K562 (cell line): ENCODE results near the gene FSTL4. TPM values are rescaled to one million over a fixed set of nuclear protein-coding genes. Genes with fewer than 3 reads are reported as not detected.

ENCODE experiments used
- ATAC-seq: fragments of 200-7000 bp; cut with Tn5 transposase; 3 replicates; pipeline ENCODE4 v1.9.1; 2020; ENCODE audit warnings: moderate library complexity
- BruUV-seq: library from RNA; stranded (reverse); fragments of 400-500 nt; replicated peaks from 2 replicates; lab custom pipeline; 2021; lab: Mats Ljungman, UMichigan
- CTCF ChIA-PET: fragments of 300-600 bp; formaldehyde crosslinking; extraction: SDS; loops from one replicate; lab custom pipeline; 2021; ENCODE audit warnings: low intra/inter-chr PET ratio; lab: Yijun Ruan, JAX
- POLR2A ChIA-PET: fragments of 300-600, 350-650 bp; sonication (Branson Sonifier 250); formaldehyde crosslinking; extraction: SDS; loops from one replicate; lab custom pipeline; 2021; ENCODE audit warnings: antibody characterized with exemption, inconsistent platforms; lab: Yijun Ruan, JAX
- DNase-seq, 4 experiments: peaks; one replicate each; pipeline versions ENCODE4 v3.0.0 to v3.0.0-alpha.2; 2011 to 2018; ENCODE audit warnings: low spot score in 3 of 4, mixed read lengths in 3 of 4; ENCODE audit errors: extremely low read depth in 1 of 4
- FAIRE-seq: peaks from 2 replicates; lab custom pipeline; 2011; peaks lifted over from hg19 to GRCh38; lab: Jason Lieb, UNC
- H2AFZ ChIP-seq: 2 replicates; pipeline ENCODE4 v1.6.0; 2011; ENCODE audit warnings: low read depth, low read length, control low read depth, inconsistent platforms
- H3K27ac ChIP-seq: fragments of 200-600 bp; 3 replicates; pipeline ENCODE4 v1.8.0; 2011; ENCODE audit warnings: low read depth, mild to moderate bottlenecking, control low read depth, inconsistent platforms, low read length, moderate library complexity, mixed read lengths; ENCODE audit errors: extremely low read depth
- H3K27me3 ChIP-seq, 2 experiments: fragments of 300-600 bp in 1 of 2; 2 replicates in 1 of 2; 3 replicates in 1 of 2; pipeline versions ENCODE4 v1.6.0 to v1.8.0; 2011; ENCODE audit warnings: inconsistent platforms in 2 of 2, low read length in 2 of 2, mild to moderate bottlenecking in 1 of 2, mixed read lengths in 1 of 2, moderate library complexity in 1 of 2; ENCODE audit not compliant: control insufficient read depth in 2 of 2, insufficient read depth in 2 of 2
- H3K36me3 ChIP-seq: fragments of 300-600 bp; 3 replicates; pipeline ENCODE4 v1.8.0; 2011; ENCODE audit warnings: mild to moderate bottlenecking, low read length, inconsistent platforms; ENCODE audit not compliant: control insufficient read depth, insufficient read depth
- H3K4me1 ChIP-seq, 2 experiments: fragments of 200-600 bp in 1 of 2; replicated peaks in 1 of 2; 2 replicates in 1 of 2; 3 replicates in 1 of 2; pipeline versions ENCODE4 v1.5.1 to v1.8.0; 2011; ENCODE audit warnings: inconsistent platforms in 2 of 2, low read length in 2 of 2, mild to moderate bottlenecking in 1 of 2, mixed read lengths in 1 of 2, moderate library complexity in 1 of 2; ENCODE audit not compliant: control insufficient read depth in 2 of 2, insufficient read depth in 2 of 2
- H3K4me2 ChIP-seq: 2 replicates; pipeline ENCODE4 v1.6.1; 2011; ENCODE audit warnings: low read length, control low read depth, inconsistent platforms, mixed read lengths; ENCODE audit not compliant: insufficient read depth
- H3K4me3 ChIP-seq: fragments of 200-600 bp; sonication (generic), shearing (Covaris generic); 2 replicates; pipeline ENCODE4 v1.5.1; 2016; ENCODE audit warnings: control low read depth, inconsistent platforms
- H3K79me2 ChIP-seq: fragments of 200-600 bp; 3 replicates; pipeline ENCODE4 v1.8.0; 2011; ENCODE audit warnings: low read length, inconsistent platforms; ENCODE audit not compliant: control insufficient read depth, insufficient read depth
- H3K9ac ChIP-seq, 2 experiments: 2 replicates each; pipeline versions ENCODE4 v1.6.0 to v1.6.1; 2011; ENCODE audit warnings: low read depth in 2 of 2, low read length in 2 of 2, control low read depth in 1 of 2, inconsistent platforms in 1 of 2, mild to moderate bottlenecking in 1 of 2, mixed read lengths in 1 of 2; ENCODE audit not compliant: insufficient read depth in 1 of 2
- H3K9me1 ChIP-seq: one replicate; pipeline ENCODE4 v1.6.0; 2011; ENCODE audit warnings: inconsistent platforms, mild to moderate bottlenecking, low read length, moderate library complexity; ENCODE audit not compliant: control insufficient read depth, insufficient read depth
- H3K9me3 ChIP-seq: replicated peaks from 2 replicates; pipeline ENCODE4 v1.5.1; 2011; ENCODE audit warnings: low read depth, low read length, inconsistent platforms; ENCODE audit not compliant: control insufficient read depth, insufficient read depth
- H4K20me1 ChIP-seq: replicated peaks from 2 replicates; pipeline ENCODE4 v1.6.1; 2011; ENCODE audit warnings: low read length, inconsistent platforms, mixed read lengths; ENCODE audit not compliant: control insufficient read depth, insufficient read depth
- BCOR ChIP-seq: fragments of 450-650 bp; IDR thresholded peaks from 2 replicates; pipeline ENCODE4 v1.6.1; 2016
- E2F8 ChIP-seq: fragments of 450-650 bp; IDR thresholded peaks from 2 replicates; pipeline ENCODE4 v1.7.1; 2018; ENCODE audit warnings: mild to moderate bottlenecking, low read depth; ENCODE audit not compliant: partially characterized antibody
- MXI1 ChIP-seq: IDR thresholded peaks from 2 replicates; pipeline ENCODE4 v1.6.1; 2011; ENCODE audit warnings: low read depth, mild to moderate bottlenecking, improper control_type of control experiment, low read length
- POLR2H ChIP-seq: IDR thresholded peaks from 2 replicates; pipeline ENCODE4 v1.6.1; 2016; ENCODE audit warnings: missing genetic modification characterization, low read depth, mild to moderate bottlenecking, control low read depth, missing compliant biosample characterization, moderate library complexity
- RAD51 ChIP-seq: fragments of 450-650 bp; IDR thresholded peaks from 2 replicates; pipeline ENCODE4 v1.7.1; 2016; ENCODE audit warnings: low read depth, mild to moderate bottlenecking, borderline replicate concordance
- SMAD2 ChIP-seq: fragments of 150-350 bp; IDR thresholded peaks from 2 replicates; pipeline ENCODE4 v1.6.1; 2014; ENCODE audit warnings: low read depth, mild to moderate bottlenecking, low read length
- TRIM28 ChIP-seq: fragments of 450-650 bp; IDR thresholded peaks from 2 replicates; pipeline ENCODE4 v1.6.1; 2017
- ZNF347 ChIP-seq: fragments of 450-650 bp; formaldehyde crosslinking; IDR thresholded peaks from 2 replicates; pipeline ENCODE4 v1.4.0; 2020; ENCODE audit warnings: low read depth, mild to moderate bottlenecking, moderate library complexity
- WGBS: fragments of 100-300 bp; shearing (Covaris generic); methylation state at CpG from one replicate; pipeline ENCODE4 v1.1.6; 2016; ENCODE audit warnings: low coverage, mixed read lengths; ENCODE audit not compliant: insufficient coverage; ENCODE audit errors: missing lambda C conversion rate; 5-methylcytosine and 5-hydroxymethylcytosine counted together
- in situ Hi-C: fragments of 300-500 bp; cut with MboI; formaldehyde crosslinking; loops from 4 replicates; pipeline ENCODE4 v1.15.0; 2018; ENCODE audit warnings: inconsistent platforms, mixed read lengths
- intact Hi-C: fragments of 100-400 bp; cut with micrococcal nuclease; formaldehyde crosslinking; loops from 2 replicates; pipeline ENCODE4 v1.14.2; 2022
- polyA plus RNA-seq, 8 experiments: library from polyadenylated mRNA; depleted of rRNA in 4 of 8; stranded (reverse) in 5 of 8; unstranded in 3 of 8; fragments of >200 nt; fragmentation: Nextera tagmentation in 2 of 8; fragmentation: Illumina TruSeq in 1 of 8; extraction: Ambion mirVana in 2 of 8; extraction: Trizol in 1 of 8; gene quantifications; 2 replicates each; pipeline versions ENCODE4 v1.2.1 to v1.2.3, GENCODE V29; 2011 to 2014; ENCODE audit warnings: inconsistent platforms in 1 of 8, missing spikeins in 1 of 8
- total RNA-seq, 7 experiments: library from RNA; depleted of rRNA in 6 of 7; stranded (reverse); fragments of >200 nt in 6 of 7; fragmentation: Illumina TruSeq in 2 of 7; extraction: Trizol in 2 of 7; gene quantifications; 2 replicates each; pipeline versions ENCODE4 v1.2.1 to v1.2.3, GENCODE V29; 2011 to 2021; ENCODE audit warnings: low replicate concordance in 1 of 7
- TF ChIP-seq, protein P1 (sequence below): IDR thresholded peaks from 2 replicates; pipeline ENCODE4 v1.6.1; 2011; ENCODE audit warnings: borderline replicate concordance, low read depth, mild to moderate bottlenecking, moderate library complexity, low read length; ENCODE audit not compliant: insufficient read depth, poor library complexity, severe bottlenecking
- TF ChIP-seq, protein P2 (sequence below): fragments of 450-650 bp; formaldehyde crosslinking; IDR thresholded peaks from 2 replicates; pipeline ENCODE4 v1.4.0; 2022; ENCODE audit warnings: mild to moderate bottlenecking, moderate library complexity
- TF ChIP-seq, protein P3 (sequence below): fragments of 250-450 bp; sonication (Bioruptor Pico); IDR thresholded peaks from 2 replicates; pipeline ENCODE4 v1.4.0; 2020; ENCODE audit warnings: mild to moderate bottlenecking, moderate library complexity

The FSTL4 gene
- total and polyA plus RNA-seq, 9 of the 15 experiments (the other 6 are each of a cell fraction or from before 2014, with no cell fraction given), result 0.08 to 0.18 (median 0.10) TPM; not detected in 5

- TF ChIP-seq TRIM28 (no peak), ZNF347 (CRISPR knock-in tag) (no peak)
- TF ChIP-seq, protein P1, sequence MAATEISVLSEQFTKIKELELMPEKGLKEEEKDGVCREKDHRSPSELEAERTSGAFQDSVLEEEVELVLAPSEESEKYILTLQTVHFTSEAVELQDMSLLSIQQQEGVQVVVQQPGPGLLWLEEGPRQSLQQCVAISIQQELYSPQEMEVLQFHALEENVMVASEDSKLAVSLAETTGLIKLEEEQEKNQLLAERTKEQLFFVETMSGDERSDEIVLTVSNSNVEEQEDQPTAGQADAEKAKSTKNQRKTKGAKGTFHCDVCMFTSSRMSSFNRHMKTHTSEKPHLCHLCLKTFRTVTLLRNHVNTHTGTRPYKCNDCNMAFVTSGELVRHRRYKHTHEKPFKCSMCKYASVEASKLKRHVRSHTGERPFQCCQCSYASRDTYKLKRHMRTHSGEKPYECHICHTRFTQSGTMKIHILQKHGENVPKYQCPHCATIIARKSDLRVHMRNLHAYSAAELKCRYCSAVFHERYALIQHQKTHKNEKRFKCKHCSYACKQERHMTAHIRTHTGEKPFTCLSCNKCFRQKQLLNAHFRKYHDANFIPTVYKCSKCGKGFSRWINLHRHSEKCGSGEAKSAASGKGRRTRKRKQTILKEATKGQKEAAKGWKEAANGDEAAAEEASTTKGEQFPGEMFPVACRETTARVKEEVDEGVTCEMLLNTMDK, result no peak
- TF ChIP-seq, protein P2, sequence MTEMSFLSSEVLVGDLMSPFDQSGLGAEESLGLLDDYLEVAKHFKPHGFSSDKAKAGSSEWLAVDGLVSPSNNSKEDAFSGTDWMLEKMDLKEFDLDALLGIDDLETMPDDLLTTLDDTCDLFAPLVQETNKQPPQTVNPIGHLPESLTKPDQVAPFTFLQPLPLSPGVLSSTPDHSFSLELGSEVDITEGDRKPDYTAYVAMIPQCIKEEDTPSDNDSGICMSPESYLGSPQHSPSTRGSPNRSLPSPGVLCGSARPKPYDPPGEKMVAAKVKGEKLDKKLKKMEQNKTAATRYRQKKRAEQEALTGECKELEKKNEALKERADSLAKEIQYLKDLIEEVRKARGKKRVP (CRISPR knock-in tag), result no peak
These were observed 126.9 kb downstream of the FSTL4 start (continued) for GRCh38 chr5:133485468-133485867.

- FAIRE-seq (no peak), DNase-seq (no peak), ATAC-seq (no peak)
- Histone ChIP-seq H3K79me2 (no peaks in the 10 kb centered on the region), H3K9me3 (no peaks in the 10 kb centered on the region), H3K9ac (no peak overlapping the region), H3K36me3 (no peaks in the 10 kb centered on the region), H3K4me3 (no peak overlapping the region), H3K9me1 (no peaks in the 10 kb centered on the region), H3K27me3 (peaks cover 33 to 58% of the 10 kb centered on the region in 2 experiments), H3K27ac (no peak overlapping the region), H3K4me1 (no peaks in the 10 kb centered on the region), H2AFZ (no peak overlapping the region), H4K20me1 (no peaks in the 10 kb centered on the region), H3K4me2 (no peak overlapping the region)
- ChIA-PET CTCF (no interaction called here), POLR2A (interaction anchor here (0.7 to 1.5 kb wide), 2 partner anchors 10 to 19 kb away, joined by 3 to 5 read pairs; no protein-coding TSS in a partner anchor)
- no TSS peak for BruUV-seq
- in situ Hi-C loops, result no loop called here
- WGBS, result 0% methylated on average over 5 of the region's 5 CpGs
- intact Hi-C loops, result loop anchor here (10.0 kb wide), 1 partner anchor 461 kb away; no protein-coding TSS in a partner anchor
- TF ChIP-seq SMAD2 (no peak), MXI1 (no peak), POLR2H (tag) (no peak), RAD51 (no peak), E2F8 (no peak), BCOR (no peak)
- TF ChIP-seq, protein P3, sequence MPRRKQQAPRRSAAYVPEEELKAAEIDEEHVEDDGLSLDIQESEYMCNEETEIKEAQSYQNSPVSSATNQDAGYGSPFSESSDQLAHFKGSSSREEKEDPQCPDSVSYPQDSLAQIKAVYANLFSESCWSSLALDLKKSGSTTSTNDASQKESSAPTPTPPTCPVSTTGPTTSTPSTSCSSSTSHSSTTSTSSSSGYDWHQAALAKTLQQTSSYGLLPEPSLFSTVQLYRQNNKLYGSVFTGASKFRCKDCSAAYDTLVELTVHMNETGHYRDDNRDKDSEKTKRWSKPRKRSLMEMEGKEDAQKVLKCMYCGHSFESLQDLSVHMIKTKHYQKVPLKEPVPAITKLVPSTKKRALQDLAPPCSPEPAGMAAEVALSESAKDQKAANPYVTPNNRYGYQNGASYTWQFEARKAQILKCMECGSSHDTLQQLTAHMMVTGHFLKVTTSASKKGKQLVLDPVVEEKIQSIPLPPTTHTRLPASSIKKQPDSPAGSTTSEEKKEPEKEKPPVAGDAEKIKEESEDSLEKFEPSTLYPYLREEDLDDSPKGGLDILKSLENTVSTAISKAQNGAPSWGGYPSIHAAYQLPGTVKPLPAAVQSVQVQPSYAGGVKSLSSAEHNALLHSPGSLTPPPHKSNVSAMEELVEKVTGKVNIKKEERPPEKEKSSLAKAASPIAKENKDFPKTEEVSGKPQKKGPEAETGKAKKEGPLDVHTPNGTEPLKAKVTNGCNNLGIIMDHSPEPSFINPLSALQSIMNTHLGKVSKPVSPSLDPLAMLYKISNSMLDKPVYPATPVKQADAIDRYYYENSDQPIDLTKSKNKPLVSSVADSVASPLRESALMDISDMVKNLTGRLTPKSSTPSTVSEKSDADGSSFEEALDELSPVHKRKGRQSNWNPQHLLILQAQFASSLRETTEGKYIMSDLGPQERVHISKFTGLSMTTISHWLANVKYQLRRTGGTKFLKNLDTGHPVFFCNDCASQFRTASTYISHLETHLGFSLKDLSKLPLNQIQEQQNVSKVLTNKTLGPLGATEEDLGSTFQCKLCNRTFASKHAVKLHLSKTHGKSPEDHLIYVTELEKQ (CRISPR knock-in tag), result no peak
These were observed 128.8 kb downstream of the FSTL4 start for GRCh38 chr5:133483406-133484090.
